WTC11 (cell line): ENCODE results near the gene RFTN1. TPM values are rescaled to one million over a fixed set of nuclear protein-coding genes. Genes with fewer than 3 reads are reported as not detected.

ENCODE experiments used
- ATAC-seq: fragments of 200-7000 bp; cut with Tn5 transposase; 2 replicates; pipeline ENCODE4 v1.10.0; 2021; ENCODE audit warnings: mild to moderate bottlenecking, moderate library complexity
- CTCF ChIA-PET: fragments of 300-600 bp; sonication (Branson Sonifier 250); formaldehyde crosslinking; loops from one replicate; lab custom pipeline; 2021; ENCODE audit warnings: antibody characterized with exemption; lab: Charles Lee
- POLR2A ChIA-PET: fragments of 350-600 bp; sonication (Branson Sonifier 250); formaldehyde crosslinking; loops from one replicate; lab custom pipeline; 2021; ENCODE audit warnings: antibody characterized with exemption; lab: Charles Lee
- DNase-seq: peaks from one replicate; pipeline ENCODE4 v3.0.0; 2021; ENCODE audit warnings: low spot score
- H3K27ac Mint-ChIP-seq: 2 replicates; pipeline ENCODE4 v1.8.0; 2021; ENCODE audit warnings: mixed read lengths
- H3K27me3 Mint-ChIP-seq: 2 replicates; pipeline ENCODE4 v1.8.0; 2021; ENCODE audit warnings: low read depth, mild to moderate bottlenecking, moderate library complexity, mixed read lengths
- H3K36me3 Mint-ChIP-seq: 2 replicates; pipeline ENCODE4 v1.8.0; 2021; ENCODE audit warnings: mixed read lengths
- H3K4me1 Mint-ChIP-seq: 2 replicates; pipeline ENCODE4 v1.8.0; 2022; ENCODE audit warnings: mixed read lengths
- H3K4me3 Mint-ChIP-seq: 2 replicates; pipeline ENCODE4 v1.8.0; 2021; ENCODE audit warnings: mild to moderate bottlenecking, moderate library complexity, mixed read lengths
- H3K9me3 Mint-ChIP-seq: 2 replicates; pipeline ENCODE4 v1.8.0; 2021; ENCODE audit warnings: mixed read lengths
- CBFB ChIP-seq: sonication (generic); formaldehyde crosslinking; IDR thresholded peaks from 2 replicates; pipeline ENCODE4 v1.8.1; 2022; ENCODE audit warnings: mild to moderate bottlenecking, low read depth, missing genetic modification reagents
- ETV6 ChIP-seq: sonication (generic); formaldehyde crosslinking; IDR thresholded peaks from 2 replicates; pipeline ENCODE4 v1.8.1; 2022; ENCODE audit warnings: mild to moderate bottlenecking, missing genetic modification reagents
- GABPB1 ChIP-seq: sonication (generic); formaldehyde crosslinking; IDR thresholded peaks from 2 replicates; pipeline ENCODE4 v1.8.1; 2023; ENCODE audit warnings: mild to moderate bottlenecking, missing genetic modification reagents
- JAZF1 ChIP-seq: fragments of 250-450 bp; sonication (Bioruptor Pico); IDR thresholded peaks from 2 replicates; pipeline ENCODE4 v1.9.0; 2021; ENCODE audit warnings: moderate library complexity, mild to moderate bottlenecking, inconsistent platforms
- JUN ChIP-seq: sonication (generic); formaldehyde crosslinking; IDR thresholded peaks from 2 replicates; pipeline ENCODE4 v1.8.0; 2023; ENCODE audit warnings: mild to moderate bottlenecking, missing genetic modification reagents
- KAT7 ChIP-seq: sonication (generic); formaldehyde crosslinking; IDR thresholded peaks from 2 replicates; pipeline ENCODE4 v1.8.1; 2023; ENCODE audit warnings: missing genetic modification reagents, mild to moderate bottlenecking, borderline replicate concordance
- OVOL2 ChIP-seq: fragments of 250-450 bp; sonication (Bioruptor Pico); IDR thresholded peaks from 2 replicates; pipeline ENCODE4 v1.9.0; 2021; ENCODE audit warnings: mild to moderate bottlenecking, borderline replicate concordance
- SOX15 ChIP-seq: fragments of 250-450 bp; sonication (Bioruptor Pico); IDR thresholded peaks from 2 replicates; pipeline ENCODE4 v1.9.0; 2021; ENCODE audit warnings: mild to moderate bottlenecking
- SP1 ChIP-seq: sonication (generic); formaldehyde crosslinking; conservative IDR thresholded peaks from 2 replicates; pipeline ENCODE4 v1.8.1; 2022; ENCODE audit warnings: missing genetic modification reagents
- TEAD4 ChIP-seq: sonication (generic); formaldehyde crosslinking; IDR thresholded peaks from 2 replicates; pipeline ENCODE4 v1.8.0; 2022; ENCODE audit warnings: mild to moderate bottlenecking, missing genetic modification reagents
- ZNF219 ChIP-seq: sonication (generic); formaldehyde crosslinking; IDR thresholded peaks from 2 replicates; pipeline ENCODE4 v1.8.0; 2023; ENCODE audit warnings: missing genetic modification reagents, mild to moderate bottlenecking, borderline replicate concordance
- ZNF232 ChIP-seq: sonication (generic); formaldehyde crosslinking; IDR thresholded peaks from 2 replicates; pipeline ENCODE4 v1.8.0; 2022; ENCODE audit warnings: mild to moderate bottlenecking, missing genetic modification reagents
- ZNF317 ChIP-seq: sonication (generic); formaldehyde crosslinking; IDR thresholded peaks from 2 replicates; pipeline ENCODE4 v1.8.1; 2023; ENCODE audit warnings: low read depth, mild to moderate bottlenecking, moderate library complexity, missing genetic modification reagents, borderline replicate concordance
- ZNF671 ChIP-seq: fragments of 250-450 bp; sonication (Bioruptor Pico); IDR thresholded peaks from 2 replicates; pipeline ENCODE4 v1.8.0; 2021; ENCODE audit warnings: mild to moderate bottlenecking
- total RNA-seq: library from RNA; stranded (reverse); gene quantifications from 3 replicates; pipeline ENCODE4 v1.2.3, GENCODE V29; 2021
- TF ChIP-seq, protein P1 (sequence below): fragments of 250-450 bp; sonication (Bioruptor Pico); IDR thresholded peaks from 2 replicates; pipeline ENCODE4 v2.1.2; 2022; ENCODE audit warnings: mild to moderate bottlenecking, moderate library complexity
- TF ChIP-seq, protein P2 (sequence below): fragments of 200-600 bp; IDR thresholded peaks from 2 replicates; pipeline ENCODE4 v1.8.0; 2022; ENCODE audit warnings: antibody characterized with exemption
- TF ChIP-seq, protein P3 (sequence below): sonication (generic); formaldehyde crosslinking; IDR thresholded peaks from 2 replicates; pipeline ENCODE4 v1.8.0; 2022; ENCODE audit warnings: mild to moderate bottlenecking, missing genetic modification reagents
- TF ChIP-seq, protein P4 (sequence below): sonication (generic); formaldehyde crosslinking; IDR thresholded peaks from 2 replicates; pipeline ENCODE4 v1.8.1; 2023; ENCODE audit warnings: mild to moderate bottlenecking, missing genetic modification reagents, borderline replicate concordance
- TF ChIP-seq, protein P5 (sequence below): sonication (generic); formaldehyde crosslinking; IDR thresholded peaks from 2 replicates; pipeline ENCODE4 v1.8.0; 2023; ENCODE audit warnings: mild to moderate bottlenecking, missing genetic modification reagents

RFTN1 gene
- total RNA-seq, 1 experiment from 2014 or later, result 3.8 TPM

DNA sequence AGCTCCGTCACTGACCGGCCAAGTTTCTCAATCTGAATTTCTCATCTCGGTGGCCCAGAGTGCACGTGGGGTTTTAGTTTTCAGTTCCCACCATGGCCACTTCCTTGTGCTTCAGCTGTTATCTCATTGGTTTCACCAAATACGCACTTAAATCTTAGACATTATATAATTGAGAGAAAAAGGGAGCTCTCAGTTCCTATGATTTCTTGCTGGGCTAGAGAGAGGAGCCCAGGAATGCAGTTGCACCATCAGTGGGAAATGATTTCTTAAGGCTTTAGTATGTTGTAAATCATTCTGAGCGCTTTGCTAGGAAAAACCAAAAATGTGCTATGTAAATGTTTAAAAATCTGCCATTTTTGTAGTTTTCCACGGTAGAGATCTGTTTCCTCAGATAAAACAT is 195.3 kb downstream of the RFTN1 start:
- Mint-ChIP-seq H3K9me3 (no peaks in the 10 kb centered on the region), H3K27ac (no peak overlapping the region; the same call in 1 of the 2 replicates), H3K4me1 (peaks cover 11% of the 10 kb centered on the region; the same call in 1 of the 2 replicates), H3K36me3 (peaks cover 18% of the 10 kb centered on the region), H3K4me3 (no peak overlapping the region), H3K27me3 (no peaks in the 10 kb centered on the region)
- ATAC-seq, result no peak
- DNase-seq, result no peak
- ChIA-PET CTCF (interaction anchor here (1.8 to 5.1 kb wide), 2 partner anchors 28 to 198 kb away, joined by 5 to 40 read pairs; no protein-coding TSS in a partner anchor), POLR2A (no interaction called here)
- TF ChIP-seq OVOL2 (CRISPR knock-in tag) (no peak), CBFB (CRISPR knock-in tag) (no peak), SOX15 (CRISPR knock-in tag) (no peak), SP1 (CRISPR knock-in tag) (no peak), KAT7 (CRISPR knock-in tag) (no peak), TEAD4 (no peak), GABPB1 (CRISPR knock-in tag) (no peak), ETV6 (CRISPR knock-in tag) (no peak), ZNF219 (CRISPR knock-in tag) (no peak), ZNF671 (CRISPR knock-in tag) (no peak), JAZF1 (CRISPR knock-in tag) (no peak), ZNF232 (CRISPR knock-in tag) (no peak), ZNF317 (CRISPR knock-in tag) (no peak), JUN (CRISPR knock-in tag) (no peak)
- TF ChIP-seq, protein P1, sequence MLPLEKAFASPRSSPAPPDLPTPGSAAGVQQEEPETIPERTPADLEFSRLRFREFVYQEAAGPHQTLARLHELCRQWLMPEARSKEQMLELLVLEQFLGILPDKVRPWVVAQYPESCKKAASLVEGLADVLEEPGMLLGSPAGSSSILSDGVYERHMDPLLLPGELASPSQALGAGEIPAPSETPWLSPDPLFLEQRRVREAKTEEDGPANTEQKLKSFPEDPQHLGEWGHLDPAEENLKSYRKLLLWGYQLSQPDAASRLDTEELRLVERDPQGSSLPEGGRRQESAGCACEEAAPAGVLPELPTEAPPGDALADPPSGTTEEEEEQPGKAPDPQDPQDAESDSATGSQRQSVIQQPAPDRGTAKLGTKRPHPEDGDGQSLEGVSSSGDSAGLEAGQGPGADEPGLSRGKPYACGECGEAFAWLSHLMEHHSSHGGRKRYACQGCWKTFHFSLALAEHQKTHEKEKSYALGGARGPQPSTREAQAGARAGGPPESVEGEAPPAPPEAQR, result no peak
- TF ChIP-seq, protein P2, sequence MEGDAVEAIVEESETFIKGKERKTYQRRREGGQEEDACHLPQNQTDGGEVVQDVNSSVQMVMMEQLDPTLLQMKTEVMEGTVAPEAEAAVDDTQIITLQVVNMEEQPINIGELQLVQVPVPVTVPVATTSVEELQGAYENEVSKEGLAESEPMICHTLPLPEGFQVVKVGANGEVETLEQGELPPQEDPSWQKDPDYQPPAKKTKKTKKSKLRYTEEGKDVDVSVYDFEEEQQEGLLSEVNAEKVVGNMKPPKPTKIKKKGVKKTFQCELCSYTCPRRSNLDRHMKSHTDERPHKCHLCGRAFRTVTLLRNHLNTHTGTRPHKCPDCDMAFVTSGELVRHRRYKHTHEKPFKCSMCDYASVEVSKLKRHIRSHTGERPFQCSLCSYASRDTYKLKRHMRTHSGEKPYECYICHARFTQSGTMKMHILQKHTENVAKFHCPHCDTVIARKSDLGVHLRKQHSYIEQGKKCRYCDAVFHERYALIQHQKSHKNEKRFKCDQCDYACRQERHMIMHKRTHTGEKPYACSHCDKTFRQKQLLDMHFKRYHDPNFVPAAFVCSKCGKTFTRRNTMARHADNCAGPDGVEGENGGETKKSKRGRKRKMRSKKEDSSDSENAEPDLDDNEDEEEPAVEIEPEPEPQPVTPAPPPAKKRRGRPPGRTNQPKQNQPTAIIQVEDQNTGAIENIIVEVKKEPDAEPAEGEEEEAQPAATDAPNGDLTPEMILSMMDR, result no peak
- TF ChIP-seq, protein P3, sequence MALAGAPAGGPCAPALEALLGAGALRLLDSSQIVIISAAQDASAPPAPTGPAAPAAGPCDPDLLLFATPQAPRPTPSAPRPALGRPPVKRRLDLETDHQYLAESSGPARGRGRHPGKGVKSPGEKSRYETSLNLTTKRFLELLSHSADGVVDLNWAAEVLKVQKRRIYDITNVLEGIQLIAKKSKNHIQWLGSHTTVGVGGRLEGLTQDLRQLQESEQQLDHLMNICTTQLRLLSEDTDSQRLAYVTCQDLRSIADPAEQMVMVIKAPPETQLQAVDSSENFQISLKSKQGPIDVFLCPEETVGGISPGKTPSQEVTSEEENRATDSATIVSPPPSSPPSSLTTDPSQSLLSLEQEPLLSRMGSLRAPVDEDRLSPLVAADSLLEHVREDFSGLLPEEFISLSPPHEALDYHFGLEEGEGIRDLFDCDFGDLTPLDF (CRISPR knock-in tag), result no peak
- TF ChIP-seq, protein P4, sequence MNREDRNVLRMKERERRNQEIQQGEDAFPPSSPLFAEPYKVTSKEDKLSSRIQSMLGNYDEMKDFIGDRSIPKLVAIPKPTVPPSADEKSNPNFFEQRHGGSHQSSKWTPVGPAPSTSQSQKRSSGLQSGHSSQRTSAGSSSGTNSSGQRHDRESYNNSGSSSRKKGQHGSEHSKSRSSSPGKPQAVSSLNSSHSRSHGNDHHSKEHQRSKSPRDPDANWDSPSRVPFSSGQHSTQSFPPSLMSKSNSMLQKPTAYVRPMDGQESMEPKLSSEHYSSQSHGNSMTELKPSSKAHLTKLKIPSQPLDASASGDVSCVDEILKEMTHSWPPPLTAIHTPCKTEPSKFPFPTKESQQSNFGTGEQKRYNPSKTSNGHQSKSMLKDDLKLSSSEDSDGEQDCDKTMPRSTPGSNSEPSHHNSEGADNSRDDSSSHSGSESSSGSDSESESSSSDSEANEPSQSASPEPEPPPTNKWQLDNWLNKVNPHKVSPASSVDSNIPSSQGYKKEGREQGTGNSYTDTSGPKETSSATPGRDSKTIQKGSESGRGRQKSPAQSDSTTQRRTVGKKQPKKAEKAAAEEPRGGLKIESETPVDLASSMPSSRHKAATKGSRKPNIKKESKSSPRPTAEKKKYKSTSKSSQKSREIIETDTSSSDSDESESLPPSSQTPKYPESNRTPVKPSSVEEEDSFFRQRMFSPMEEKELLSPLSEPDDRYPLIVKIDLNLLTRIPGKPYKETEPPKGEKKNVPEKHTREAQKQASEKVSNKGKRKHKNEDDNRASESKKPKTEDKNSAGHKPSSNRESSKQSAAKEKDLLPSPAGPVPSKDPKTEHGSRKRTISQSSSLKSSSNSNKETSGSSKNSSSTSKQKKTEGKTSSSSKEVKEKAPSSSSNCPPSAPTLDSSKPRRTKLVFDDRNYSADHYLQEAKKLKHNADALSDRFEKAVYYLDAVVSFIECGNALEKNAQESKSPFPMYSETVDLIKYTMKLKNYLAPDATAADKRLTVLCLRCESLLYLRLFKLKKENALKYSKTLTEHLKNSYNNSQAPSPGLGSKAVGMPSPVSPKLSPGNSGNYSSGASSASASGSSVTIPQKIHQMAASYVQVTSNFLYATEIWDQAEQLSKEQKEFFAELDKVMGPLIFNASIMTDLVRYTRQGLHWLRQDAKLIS (CRISPR knock-in tag), result no peak
- TF ChIP-seq, protein P5, sequence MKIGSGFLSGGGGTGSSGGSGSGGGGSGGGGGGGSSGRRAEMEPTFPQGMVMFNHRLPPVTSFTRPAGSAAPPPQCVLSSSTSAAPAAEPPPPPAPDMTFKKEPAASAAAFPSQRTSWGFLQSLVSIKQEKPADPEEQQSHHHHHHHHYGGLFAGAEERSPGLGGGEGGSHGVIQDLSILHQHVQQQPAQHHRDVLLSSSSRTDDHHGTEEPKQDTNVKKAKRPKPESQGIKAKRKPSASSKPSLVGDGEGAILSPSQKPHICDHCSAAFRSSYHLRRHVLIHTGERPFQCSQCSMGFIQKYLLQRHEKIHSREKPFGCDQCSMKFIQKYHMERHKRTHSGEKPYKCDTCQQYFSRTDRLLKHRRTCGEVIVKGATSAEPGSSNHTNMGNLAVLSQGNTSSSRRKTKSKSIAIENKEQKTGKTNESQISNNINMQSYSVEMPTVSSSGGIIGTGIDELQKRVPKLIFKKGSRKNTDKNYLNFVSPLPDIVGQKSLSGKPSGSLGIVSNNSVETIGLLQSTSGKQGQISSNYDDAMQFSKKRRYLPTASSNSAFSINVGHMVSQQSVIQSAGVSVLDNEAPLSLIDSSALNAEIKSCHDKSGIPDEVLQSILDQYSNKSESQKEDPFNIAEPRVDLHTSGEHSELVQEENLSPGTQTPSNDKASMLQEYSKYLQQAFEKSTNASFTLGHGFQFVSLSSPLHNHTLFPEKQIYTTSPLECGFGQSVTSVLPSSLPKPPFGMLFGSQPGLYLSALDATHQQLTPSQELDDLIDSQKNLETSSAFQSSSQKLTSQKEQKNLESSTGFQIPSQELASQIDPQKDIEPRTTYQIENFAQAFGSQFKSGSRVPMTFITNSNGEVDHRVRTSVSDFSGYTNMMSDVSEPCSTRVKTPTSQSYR, result no peak
